GM21576 (cell line): ENCODE measurements around the gene CDH13.

Experiments used
- ATAC-seq: cut with Tn5 transposase; IDR thresholded peaks from one replicate; pipeline ENCODE4 v1.9.1; 2021; ENCODE audit warnings: mild to moderate bottlenecking, moderate library complexity; ENCODE audit not compliant: unreplicated experiment

The CDH13 gene

DNA sequence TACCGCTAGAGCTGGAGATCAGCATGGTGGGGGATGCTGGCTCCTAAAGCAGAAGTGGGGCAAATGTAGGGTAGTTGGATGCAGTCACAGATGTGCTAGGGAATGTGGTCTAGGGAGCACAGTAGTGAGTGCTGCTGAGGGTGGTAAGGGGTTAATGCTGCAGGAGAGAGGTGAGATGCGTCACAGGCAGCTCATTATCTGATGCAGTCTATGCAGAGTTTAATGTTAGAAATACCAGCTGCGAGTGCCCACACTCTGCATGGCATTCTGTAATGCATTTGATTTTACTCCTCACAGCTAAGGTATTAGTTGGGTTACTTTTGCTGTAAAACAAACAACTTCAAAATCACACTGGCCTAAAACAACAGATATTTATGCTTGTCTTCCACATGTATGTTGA is 689.7 kb downstream of the CDH13 start:
- ATAC-seq, result no peak

DNA sequence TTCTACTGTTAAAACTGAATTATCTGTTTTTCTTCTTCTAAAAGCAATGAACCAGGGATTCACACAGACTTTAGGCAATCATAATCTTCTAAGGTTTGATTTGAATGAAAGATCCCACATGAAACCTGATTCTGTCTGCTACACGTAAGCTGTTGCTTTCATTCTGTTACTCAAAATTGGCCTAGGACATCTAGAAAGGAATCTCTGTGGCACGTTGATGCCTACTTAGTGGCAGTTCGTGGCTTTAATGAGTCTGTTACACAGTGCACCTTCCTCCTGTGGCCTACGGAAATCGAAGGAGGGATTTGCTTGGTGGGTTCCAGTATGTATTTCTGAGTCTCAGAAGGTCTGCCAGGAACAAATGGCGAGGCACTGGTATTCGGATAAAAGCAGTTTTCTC is 691.6 kb downstream of the CDH13 start:
- no peak for ATAC-seq

DNA sequence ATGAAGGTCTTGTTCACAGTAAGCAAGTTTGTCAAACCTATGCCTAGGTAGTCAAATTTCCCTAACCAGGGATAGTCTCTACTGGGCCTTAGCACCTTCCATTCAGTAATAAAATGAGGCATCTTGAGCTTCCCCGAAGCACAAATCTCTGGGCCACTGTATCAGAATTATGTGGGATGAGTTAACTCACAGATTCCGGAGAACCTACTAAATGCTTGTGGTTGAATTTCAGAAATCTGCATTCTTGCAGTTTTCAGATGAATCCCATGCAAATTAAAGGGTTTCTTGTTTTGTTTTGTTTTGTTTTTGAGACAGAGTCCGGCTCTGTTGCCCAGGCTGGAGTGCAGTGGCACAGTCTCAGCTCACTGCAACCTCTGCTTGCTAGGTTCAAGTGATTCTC is 702.2 kb downstream of the CDH13 start:
- ATAC-seq, result no peak

DNA sequence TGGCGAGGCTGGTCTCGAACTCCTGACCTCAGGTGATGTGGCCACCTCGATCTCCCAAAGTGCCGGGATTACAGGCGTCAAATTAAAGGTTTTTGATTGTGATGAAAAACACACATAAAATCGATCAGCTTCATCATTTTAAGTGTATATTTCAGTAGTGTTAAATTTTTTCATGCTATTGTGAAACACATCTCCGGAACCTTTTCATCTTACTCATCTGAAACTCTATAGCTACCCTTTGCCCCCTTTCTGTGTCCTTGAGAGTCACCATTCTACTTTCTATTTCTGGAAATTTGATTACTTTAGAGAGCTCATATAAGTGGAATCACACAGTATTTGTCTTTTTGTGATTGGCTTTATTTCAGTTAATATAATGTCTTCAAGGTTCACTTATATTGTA is 702.7 kb downstream of the CDH13 start:
- no peak for ATAC-seq

DNA sequence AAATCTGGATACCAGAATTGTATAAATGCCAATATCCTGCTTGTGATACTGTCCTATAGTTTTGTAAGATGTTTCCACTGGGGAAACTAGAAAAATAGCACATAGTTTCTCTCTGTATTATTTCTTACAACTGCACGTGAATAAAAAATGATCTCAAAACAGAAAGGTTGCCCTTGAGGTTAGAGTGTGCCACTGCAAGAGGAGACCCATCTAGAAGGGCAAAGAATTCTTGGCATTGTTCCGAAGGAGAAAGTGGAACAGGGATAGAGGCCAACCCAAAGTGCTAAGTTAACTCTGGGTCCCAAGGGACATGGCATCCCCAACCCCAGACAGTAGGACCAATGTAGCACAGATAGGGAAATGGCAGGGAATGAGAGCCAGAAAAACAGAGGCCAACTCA is 703.5 kb downstream of the CDH13 start:
- ATAC-seq, result no peak

DNA sequence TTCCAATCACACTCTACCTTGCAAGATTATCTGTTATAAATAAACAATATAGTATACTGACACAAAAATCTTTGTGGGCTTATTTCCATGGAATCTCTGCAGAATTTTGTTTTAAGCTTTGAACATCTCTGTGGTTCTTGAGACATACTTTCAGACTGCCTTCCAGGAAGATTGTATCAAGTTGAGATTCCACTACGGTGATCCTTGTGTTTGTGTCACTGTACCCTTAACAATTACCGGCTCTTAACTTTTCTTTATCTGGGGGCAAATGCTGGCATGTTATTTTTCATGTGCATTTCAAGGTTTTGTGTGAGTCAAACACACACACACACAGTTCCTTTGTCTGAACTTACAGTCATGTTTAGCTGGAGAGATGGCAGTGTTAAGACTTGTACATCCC is 708.3 kb downstream of the CDH13 start:
- no peak for ATAC-seq

DNA sequence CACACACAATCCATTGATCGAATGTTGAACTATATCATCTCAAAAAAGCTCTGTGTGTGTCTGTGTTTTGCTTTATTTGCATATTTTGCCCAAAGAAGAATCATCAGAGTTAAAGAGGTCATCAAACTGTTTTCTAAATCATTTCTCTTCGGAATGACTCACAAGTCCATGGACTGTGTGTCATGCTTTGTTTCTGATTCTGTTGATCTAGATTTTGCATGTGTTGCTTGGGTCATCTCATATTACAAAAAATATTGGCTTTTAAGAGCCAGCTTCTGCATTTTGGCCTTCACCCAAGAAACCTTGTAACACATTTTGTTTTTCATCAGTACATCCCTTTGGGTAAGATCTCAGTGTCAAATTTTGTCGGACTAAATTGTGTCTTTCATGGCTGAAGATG is 709.8 kb downstream of the CDH13 start:
- ATAC-seq, result no peak

DNA sequence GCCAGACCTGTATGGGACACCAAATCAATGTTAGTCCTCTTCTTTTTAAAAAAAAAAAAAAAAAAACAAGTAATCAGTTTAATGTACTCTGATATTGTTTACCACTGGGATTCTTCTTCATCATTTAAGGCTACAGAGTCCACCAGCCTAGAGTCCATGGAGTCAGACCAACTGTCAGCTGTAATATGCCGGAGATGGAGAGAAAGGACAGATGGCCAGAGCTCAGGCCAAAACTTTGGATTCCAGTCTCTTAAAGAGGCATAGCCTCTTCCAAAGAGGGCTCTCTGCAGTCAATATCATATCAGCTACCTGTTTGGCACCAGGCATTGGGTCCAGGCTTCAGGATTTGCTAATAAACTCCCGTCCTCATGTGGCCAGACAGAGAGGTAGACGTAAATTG is 711.4 kb downstream of the CDH13 start:
- ATAC-seq, result no peak

DNA sequence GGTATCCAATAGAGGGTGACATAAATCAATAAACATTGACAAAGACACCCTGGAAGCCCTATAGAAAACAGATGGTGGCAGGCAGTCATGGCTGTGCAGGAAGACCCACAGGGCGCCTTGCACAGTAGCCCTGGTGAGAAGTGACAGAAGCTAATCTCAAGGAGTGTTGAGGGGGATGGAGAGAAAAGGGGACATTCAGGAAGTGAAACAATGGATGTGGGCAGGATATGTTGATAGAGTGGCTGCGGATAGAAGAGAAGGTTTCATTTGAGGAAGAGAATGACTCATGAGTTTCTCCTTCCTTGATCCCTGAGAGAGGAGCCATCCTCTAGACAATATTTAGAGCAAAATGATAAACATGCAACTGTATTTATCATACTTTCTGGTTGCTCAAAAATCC is 712.2 kb downstream of the CDH13 start:
- no peak for ATAC-seq

DNA sequence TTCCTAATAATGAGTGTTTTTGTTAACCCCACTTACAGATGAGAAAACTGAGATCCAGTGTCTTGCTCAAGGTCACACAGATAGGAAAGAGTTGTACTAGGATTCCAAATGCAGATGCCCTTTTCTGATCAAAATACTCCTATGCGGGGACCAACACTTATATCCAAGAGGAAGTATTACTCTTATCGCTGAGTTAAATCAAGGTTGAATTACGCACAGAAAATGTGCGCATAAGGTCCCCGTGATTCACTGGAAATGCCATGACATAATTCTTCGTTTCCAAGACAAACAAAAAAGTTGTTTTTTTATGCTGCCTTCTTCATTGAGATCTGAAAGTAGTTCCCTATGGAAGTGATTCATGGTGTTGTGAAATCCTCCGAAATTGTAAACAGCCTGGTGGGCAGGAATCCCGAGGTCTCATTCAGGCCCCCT is 717.2 kb downstream of the CDH13 start:
- ATAC-seq, result no peak

DNA sequence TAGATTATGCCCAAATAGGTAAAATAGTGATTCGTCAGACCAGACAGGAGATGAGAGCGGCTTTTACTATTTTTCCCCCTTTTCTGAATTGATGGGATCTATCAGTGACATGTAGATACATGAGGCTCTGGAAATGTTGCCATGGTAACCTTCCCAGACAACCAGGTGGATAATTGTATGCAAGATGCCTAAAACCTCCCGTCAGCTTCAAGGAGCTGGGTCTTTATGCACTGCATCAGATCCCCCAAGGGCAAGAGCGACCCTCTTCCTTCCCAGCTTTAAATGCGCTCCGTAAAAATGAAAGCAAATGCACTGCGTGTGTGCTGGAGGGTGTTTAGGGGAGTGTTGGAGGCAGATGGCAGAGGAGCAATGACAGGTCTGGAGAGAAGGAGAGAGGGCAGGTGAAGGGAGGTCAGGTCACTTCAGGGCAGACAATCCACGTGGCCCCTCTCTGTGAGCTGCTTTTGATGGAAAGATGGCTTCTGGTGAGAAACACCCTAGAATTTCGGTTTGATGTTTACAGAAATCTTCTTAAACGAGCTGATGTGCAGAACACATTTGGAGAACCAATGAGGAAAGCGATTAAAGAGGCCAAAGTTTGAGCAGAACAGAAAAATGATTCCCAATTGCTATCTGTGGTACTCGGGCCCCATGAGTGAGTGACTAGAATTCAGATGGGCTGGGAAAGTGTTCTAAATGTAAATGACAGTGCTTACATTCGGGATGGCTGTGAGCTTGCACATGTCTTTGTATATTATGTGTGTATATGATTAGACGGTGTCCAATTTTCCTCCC is 719.3 kb downstream of the CDH13 start:
- ATAC-seq, result no peak

DNA sequence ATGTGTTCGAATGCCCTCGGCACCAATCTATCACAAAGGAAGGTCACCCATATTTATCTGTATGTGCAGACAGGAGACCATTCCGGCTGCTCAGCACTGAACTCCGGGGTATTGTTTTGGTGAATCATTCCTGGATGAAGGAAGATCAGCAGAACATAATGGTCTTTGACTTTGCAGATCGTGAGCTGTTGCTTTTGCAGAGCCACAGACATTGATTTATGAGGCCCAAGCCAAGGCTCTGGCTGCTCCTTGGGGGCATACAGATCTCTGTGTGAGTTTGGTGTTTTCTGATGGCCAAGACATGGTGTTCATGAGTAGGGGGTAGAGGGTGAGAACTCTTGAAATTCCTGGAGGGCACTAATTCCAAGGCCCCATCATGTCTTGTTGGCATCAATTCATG is 722.2 kb downstream of the CDH13 start:
- ATAC-seq, result no peak

DNA sequence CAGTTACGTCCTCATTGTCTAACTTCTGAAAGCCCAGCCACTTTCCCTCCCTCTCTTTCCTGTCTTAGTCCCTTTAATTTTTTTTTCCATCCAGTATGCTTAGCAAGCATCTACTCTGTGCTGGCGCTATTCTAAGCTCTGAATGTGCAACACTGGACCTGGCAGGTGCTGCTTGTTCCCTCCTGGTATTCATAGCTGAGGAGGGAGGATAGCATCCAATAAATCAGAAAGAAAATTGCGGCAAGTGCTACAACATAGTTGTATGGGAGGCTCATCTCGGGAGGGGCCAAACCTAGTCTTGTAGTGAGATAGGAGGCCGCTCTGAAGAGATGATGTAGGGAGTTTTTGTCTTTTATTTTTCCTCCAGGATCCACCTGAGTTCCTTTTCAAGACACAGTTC is 723.7 kb downstream of the CDH13 start:
- no peak for ATAC-seq

DNA sequence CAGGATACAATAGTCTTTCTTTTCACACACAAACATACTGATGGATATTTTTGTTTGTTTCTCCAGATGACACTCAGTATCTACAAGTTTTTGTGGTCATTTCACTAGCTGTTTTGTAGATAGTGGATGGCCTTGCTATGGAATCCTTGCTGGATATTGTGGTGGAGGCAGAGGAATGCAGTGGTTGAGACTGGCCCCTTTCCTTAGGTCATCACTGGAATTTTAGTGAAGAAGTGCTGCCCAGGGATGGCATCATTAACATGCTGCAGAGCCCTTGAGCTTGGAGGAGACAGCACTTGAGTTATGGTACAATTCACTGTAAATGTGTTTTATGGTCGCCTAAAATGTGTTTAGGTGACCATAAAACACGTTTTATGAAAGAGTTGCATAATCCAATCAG is 725.1 kb downstream of the CDH13 start:
- no peak for ATAC-seq

DNA sequence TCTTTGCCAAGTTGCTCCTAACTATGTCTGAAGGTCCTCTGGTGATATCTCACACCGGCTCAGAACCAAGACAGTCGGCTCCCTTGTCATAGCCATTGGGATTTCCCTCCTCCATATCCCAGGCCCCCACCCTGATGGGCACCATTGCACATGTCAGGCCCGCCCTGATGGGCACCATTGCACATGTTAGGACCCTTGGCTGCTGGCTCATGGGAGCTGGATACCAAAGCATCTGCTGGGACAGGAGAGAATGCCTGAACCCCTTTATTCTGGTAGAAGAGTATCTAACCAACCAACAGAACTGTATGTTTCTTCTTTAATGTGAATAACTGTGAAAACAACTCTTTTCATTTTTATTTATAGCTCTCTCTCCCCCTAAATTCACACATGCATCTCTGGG is 726.5 kb downstream of the CDH13 start:
- no peak for ATAC-seq

DNA sequence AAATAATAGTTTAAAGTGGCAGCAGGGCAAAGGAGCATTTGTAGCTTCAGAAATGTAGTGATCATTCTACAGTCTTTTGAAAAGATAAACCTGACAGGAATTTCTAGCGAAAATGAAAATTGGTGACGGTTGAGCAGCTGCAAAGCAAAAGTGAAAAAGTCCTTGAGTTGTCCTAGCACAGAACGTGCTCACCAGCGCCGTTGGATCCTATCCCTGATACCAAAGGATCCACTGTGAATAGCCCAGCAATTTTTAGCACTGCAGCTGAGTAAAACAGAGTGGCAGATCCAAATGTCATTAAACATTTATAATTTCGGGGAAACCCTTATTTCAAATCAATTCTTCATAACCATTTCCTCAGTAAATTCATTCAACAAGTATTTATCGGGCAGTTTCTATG is 727.2 kb downstream of the CDH13 start:
- no peak for ATAC-seq

DNA sequence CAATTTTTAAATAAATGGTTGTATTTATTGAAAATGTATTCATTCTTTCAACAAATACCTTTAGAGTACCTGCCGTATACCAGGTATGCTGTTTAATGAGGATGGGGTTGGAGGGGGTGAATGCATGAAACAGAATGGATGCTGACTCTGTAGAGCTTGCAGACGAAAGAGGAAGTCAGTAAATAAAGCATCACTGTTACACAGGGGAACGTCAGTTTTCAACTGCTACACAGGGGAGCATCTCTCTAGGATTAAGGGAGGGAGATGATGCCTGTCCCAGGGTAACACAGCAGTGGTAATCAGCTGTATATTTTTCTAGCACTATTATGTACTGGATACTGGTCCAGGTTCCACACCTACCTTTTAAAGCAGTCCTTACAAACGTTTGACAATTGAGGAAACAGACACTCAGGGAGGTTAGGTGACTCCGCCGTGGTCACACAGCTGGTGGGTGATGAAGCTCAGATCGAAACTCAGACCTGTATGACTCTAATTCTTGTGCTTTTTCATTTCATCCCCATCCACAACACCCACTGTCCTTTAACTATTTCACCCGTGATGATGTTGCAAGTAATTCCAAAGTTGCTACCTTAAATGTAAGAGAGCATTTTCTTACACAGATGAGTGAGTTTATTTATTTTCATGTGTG is 728.9 kb downstream of the CDH13 start:
- ATAC-seq, result no peak

DNA sequence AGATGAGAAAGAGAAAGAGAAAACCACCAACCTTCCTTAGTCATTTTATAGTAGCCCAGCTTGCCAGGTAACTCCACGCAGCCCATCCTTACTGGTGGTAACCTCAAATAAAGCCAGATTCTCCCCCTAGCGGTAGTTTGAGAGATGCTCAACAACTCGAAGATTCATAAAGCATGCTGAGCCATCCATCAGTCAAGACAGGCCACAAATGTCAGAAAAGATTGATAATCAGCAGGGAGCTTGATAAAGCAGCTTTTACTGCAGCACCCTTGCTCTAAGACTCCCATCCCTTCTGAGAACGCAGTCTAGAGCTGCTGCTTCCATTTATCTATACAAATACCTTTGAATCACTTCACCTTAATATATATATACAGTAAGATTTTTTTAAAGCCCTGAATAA is 729.5 kb downstream of the CDH13 start:
- ATAC-seq, result peak; percentile 71

DNA sequence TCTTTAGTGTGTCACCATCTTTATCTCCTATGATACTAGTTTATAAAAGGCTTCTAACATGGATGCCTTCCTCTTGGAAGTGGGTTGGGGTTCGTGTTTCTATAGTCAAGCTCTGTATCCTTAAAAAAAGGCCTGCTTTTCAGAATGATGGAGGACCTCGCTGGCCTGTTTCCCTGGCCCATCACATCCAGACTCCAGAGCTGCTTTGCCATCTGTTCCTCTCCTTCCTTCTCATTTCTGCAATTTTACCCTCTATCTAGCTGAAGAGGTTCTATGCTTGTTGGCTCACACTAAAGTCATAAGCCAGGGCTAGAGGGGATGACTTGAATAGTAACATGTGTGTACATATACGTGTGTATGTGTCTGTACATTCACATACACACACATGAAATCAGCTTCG is 730.2 kb downstream of the CDH13 start:
- no peak for ATAC-seq

DNA sequence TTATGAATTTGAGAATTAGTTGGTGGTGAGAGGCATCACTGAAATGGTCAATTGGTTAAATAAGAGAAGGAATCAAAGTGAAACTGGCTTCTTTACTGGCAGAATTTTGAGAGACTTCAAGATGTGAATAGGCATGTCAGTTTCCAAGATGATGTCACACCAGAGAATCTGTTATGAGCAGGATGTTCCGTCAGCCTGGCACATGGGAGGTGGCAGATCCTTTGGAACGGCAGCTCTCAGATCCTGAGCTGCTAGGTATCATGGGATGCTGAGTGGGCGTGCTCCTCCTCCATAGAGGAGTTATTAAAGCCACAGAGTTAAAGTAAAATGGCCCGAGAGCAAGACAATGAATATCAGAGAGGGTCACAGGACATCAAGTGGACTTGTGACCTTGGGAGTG is 736.8 kb downstream of the CDH13 start:
- no peak for ATAC-seq

DNA sequence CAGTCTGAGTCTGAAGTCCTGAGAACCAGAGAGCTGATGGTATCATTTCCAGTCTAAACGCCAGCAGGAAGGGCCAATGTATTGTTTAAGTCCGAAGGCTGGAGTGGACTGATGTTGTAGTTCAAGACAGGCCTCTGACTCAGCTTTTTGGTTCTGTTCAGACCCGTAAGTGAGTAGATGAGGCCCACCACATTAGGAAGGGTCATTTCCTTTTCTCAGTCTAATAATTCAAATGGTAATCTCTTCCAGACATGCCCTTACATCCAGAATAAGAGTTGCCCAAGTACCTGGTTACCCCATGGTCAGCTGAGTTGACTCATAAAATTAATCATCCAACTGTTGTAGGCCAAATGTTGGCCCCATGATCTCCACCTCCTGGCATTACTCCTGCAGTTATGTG is 738.4 kb downstream of the CDH13 start:
- no peak for ATAC-seq

DNA sequence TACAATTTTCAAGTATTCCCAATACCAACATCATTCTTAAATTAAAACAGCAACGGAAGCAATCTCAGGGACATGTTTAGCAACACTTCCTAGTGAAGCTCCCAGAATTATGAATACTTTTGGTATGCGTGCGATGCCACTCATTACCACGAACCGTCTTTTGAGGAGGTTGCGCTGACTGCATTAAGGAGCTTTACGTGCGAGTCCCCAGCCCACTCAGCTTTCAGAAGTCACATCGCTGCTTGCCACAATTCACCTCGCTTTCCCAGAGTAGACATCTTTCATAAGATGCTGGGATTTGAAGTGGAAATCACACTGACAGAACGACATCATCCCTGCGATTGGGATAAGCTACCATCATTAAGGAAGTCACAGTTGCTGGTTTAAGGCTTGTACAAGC is 739.5 kb downstream of the CDH13 start:
- ATAC-seq, result no peak

DNA sequence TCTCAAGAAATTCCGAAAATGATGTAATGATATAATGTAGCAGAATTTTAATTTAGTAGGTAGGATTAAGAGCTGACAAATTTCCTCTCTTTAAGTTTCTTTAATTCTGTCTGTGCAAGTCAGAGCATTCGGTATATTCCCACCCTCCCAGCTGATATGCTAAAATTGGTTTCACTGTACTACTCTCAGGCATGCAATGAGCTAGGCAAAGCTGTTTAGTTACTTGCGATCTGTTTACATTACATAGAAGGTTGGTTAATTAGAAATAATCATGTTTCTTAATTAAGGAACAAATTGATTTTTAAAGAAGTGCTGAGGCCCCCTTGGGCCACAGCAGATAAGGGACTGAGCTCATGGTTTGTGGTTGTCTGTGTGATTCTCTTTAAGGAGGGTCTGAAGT is 748.2 kb downstream of the CDH13 start:
- no peak for ATAC-seq
